Measurements from ENCODE around the gene FAM151B.
"Not testable (repeated sequence)": the region's sequence is repeated elsewhere in the genome, so short reads cannot be mapped to it uniquely, and the experiment has no call there.

FAM151B gene

GRCh38 chr5:80487829-80488721, at the start of gene FAM151B:
FAM151B (plus strand) TSS chr5:80488100; CDS start chr5:80488124, 24 bp downstream.
- Histone ChIP-seq H3K4me1 (ENCODE audit: control insufficient read depth, insufficient read depth, low read length) (peaks cover 8% of the 10 kb centered on the region), H3K36me3 (ENCODE audit: control insufficient read depth in 2 of 2, insufficient read depth in 2 of 2, low read length in 2 of 2) (peaks cover 0 to 2% of the 10 kb centered on the region in 2 donors), H3K27ac (ENCODE audit: low read length) (peak within 1 kb of the TSS; percentile 49), H3K27me3 (ENCODE audit: control insufficient read depth in 1 of 2, insufficient read depth in 2 of 2, low read length in 2 of 2) (no peaks in the 10 kb centered on the region), H3K9ac (ENCODE audit: low read length in 2 of 2) (peak within 1 kb of the TSS; percentile 59 to 76), H3K9me3 (ENCODE audit: control insufficient read depth in 2 of 2, low read length in 2 of 2) (peaks cover 0 to 3% of the 10 kb centered on the region in 2 donors), H3K4me3 (ENCODE audit: low read length in 2 of 2) (peak within 1 kb of the TSS; percentile 88 to 90)

- no peaks in the 10 kb centered on the region for H3K4me1 ChIP-seq (ENCODE audit: control insufficient read depth, insufficient read depth, low read length)
These were observed 49.2 kb upstream of the FAM151B start for GRCh38 chr5:80438739-80439138.

GRCh38 chr5:80439213-80439612, 48.7 kb upstream of the FAM151B start:
- Histone ChIP-seq H3K9me3 (ENCODE audit: control insufficient read depth in 2 of 2, low read length in 2 of 2) (no peaks in the 10 kb centered on the region), H3K4me1 (ENCODE audit: control insufficient read depth, insufficient read depth, low read length) (no peaks in the 10 kb centered on the region), H3K27ac (ENCODE audit: low read length) (no peak overlapping the region), H3K4me3 (ENCODE audit: low read length in 2 of 2) (no peak overlapping the region), H3K27me3 (ENCODE audit: control insufficient read depth in 1 of 2, insufficient read depth in 2 of 2, low read length in 2 of 2) (no peaks in the 10 kb centered on the region), H3K36me3 (ENCODE audit: control insufficient read depth in 2 of 2, insufficient read depth in 2 of 2, low read length in 2 of 2) (peaks cover 5 to 15% of the 10 kb centered on the region in 2 donors), H3K9ac (ENCODE audit: low read length in 2 of 2) (no peak overlapping the region)

More at GRCh38 chr5:80438739-80439138, 49.2 kb upstream of the FAM151B start:
- Histone ChIP-seq H3K4me3 (ENCODE audit: low read length in 2 of 2) (no peak overlapping the region), H3K9ac (ENCODE audit: low read length in 2 of 2) (no peak overlapping the region), H3K9me3 (ENCODE audit: control insufficient read depth in 2 of 2, low read length in 2 of 2) (no peaks in the 10 kb centered on the region), H3K27me3 (ENCODE audit: control insufficient read depth in 1 of 2, insufficient read depth in 2 of 2, low read length in 2 of 2) (no peaks in the 10 kb centered on the region), H3K27ac (ENCODE audit: low read length) (no peak overlapping the region), H3K36me3 (ENCODE audit: control insufficient read depth in 2 of 2, insufficient read depth in 2 of 2, low read length in 2 of 2) (peaks cover 5 to 15% of the 10 kb centered on the region in 2 donors)

- Histone ChIP-seq H3K36me3 (ENCODE audit: control insufficient read depth in 2 of 2, insufficient read depth in 2 of 2, low read length in 2 of 2) (peaks cover 9% of the 10 kb centered on the region in 2 donors), H3K9me3 (ENCODE audit: control insufficient read depth in 2 of 2, low read length in 2 of 2) (no peaks in the 10 kb centered on the region), H3K4me1 (ENCODE audit: control insufficient read depth, insufficient read depth, low read length) (no peaks in the 10 kb centered on the region), H3K27ac (ENCODE audit: low read length) (no peak overlapping the region), H3K4me3 (ENCODE audit: low read length in 2 of 2) (no peak overlapping the region), H3K27me3 (ENCODE audit: control insufficient read depth in 1 of 2, insufficient read depth in 2 of 2, low read length in 2 of 2) (no peaks in the 10 kb centered on the region), H3K9ac (ENCODE audit: low read length in 2 of 2) (no peak overlapping the region)
These were observed 45.2 kb upstream of the FAM151B start for GRCh38 chr5:80442742-80443141.

- H3K36me3 ChIP-seq (ENCODE audit: control insufficient read depth in 2 of 2, insufficient read depth in 2 of 2, low read length in 2 of 2), result peaks cover 7 to 19% of the 10 kb centered on the region in 2 donors
- H3K27me3 ChIP-seq (ENCODE audit: control insufficient read depth in 1 of 2, insufficient read depth in 2 of 2, low read length in 2 of 2), result no peaks in the 10 kb centered on the region
- H3K4me1 ChIP-seq (ENCODE audit: control insufficient read depth, insufficient read depth, low read length), result no peaks in the 10 kb centered on the region
- H3K9ac ChIP-seq (ENCODE audit: low read length in 2 of 2), result no peak overlapping the region
- no peaks in the 10 kb centered on the region for H3K9me3 ChIP-seq (ENCODE audit: control insufficient read depth in 2 of 2, low read length in 2 of 2)
- no peak overlapping the region for H3K27ac ChIP-seq (ENCODE audit: low read length)
- no peak overlapping the region for H3K4me3 ChIP-seq (ENCODE audit: low read length in 2 of 2)
These were observed 34.5 kb upstream of the FAM151B start for GRCh38 chr5:80453366-80453765.

- no peaks in the 10 kb centered on the region for H3K27me3 ChIP-seq (ENCODE audit: control insufficient read depth in 1 of 2, insufficient read depth in 2 of 2, low read length in 2 of 2)
- H3K27ac ChIP-seq (ENCODE audit: low read length), result no peak overlapping the region
- H3K9me3 ChIP-seq (ENCODE audit: control insufficient read depth in 2 of 2, low read length in 2 of 2), result no peaks in the 10 kb centered on the region
- no peaks in the 10 kb centered on the region for H3K4me1 ChIP-seq (ENCODE audit: control insufficient read depth, insufficient read depth, low read length)
- no peak overlapping the region for H3K4me3 ChIP-seq (ENCODE audit: low read length in 2 of 2)
- H3K9ac ChIP-seq (ENCODE audit: low read length in 2 of 2), result no peak overlapping the region
- peaks cover 6 to 22% of the 10 kb centered on the region in 2 donors for H3K36me3 ChIP-seq (ENCODE audit: control insufficient read depth in 2 of 2, insufficient read depth in 2 of 2, low read length in 2 of 2)
These were observed 24.6 kb upstream of the FAM151B start for GRCh38 chr5:80463269-80463668.

GRCh38 chr5:80466669-80467485, 21.0 kb upstream of the FAM151B start:
- no peak overlapping the region for H3K9ac ChIP-seq (ENCODE audit: low read length in 2 of 2)

GRCh38 chr5:80468131-80468530, 19.8 kb upstream of the FAM151B start:
- Histone ChIP-seq H3K36me3 (ENCODE audit: control insufficient read depth in 2 of 2, insufficient read depth in 2 of 2, low read length in 2 of 2) (peaks cover 8 to 26% of the 10 kb centered on the region in 2 donors), H3K27me3 (ENCODE audit: control insufficient read depth in 1 of 2, insufficient read depth in 2 of 2, low read length in 2 of 2) (no peaks in the 10 kb centered on the region), H3K4me3 (ENCODE audit: low read length in 2 of 2) (no peak overlapping the region), H3K4me1 (ENCODE audit: control insufficient read depth, insufficient read depth, low read length) (no peaks in the 10 kb centered on the region), H3K27ac (ENCODE audit: low read length) (no peak overlapping the region), H3K9me3 (ENCODE audit: control insufficient read depth in 2 of 2, low read length in 2 of 2) (peaks cover 0 to 3% of the 10 kb centered on the region in 2 donors), H3K9ac (ENCODE audit: low read length in 2 of 2) (no peak overlapping the region)

More at GRCh38 chr5:80466669-80467485, 21.0 kb upstream of the FAM151B start:
- no peak overlapping the region for H3K27ac ChIP-seq (ENCODE audit: low read length)
- H3K9me3 ChIP-seq (ENCODE audit: control insufficient read depth in 2 of 2, low read length in 2 of 2), result peaks cover 0 to 3% of the 10 kb centered on the region in 2 donors
- no peak overlapping the region for H3K4me3 ChIP-seq (ENCODE audit: low read length in 2 of 2)
- H3K27me3 ChIP-seq (ENCODE audit: control insufficient read depth in 1 of 2, insufficient read depth in 2 of 2, low read length in 2 of 2), result no peaks in the 10 kb centered on the region
- no peaks in the 10 kb centered on the region for H3K4me1 ChIP-seq (ENCODE audit: control insufficient read depth, insufficient read depth, low read length)
- peaks cover 8 to 23% of the 10 kb centered on the region in 2 donors for H3K36me3 ChIP-seq (ENCODE audit: control insufficient read depth in 2 of 2, insufficient read depth in 2 of 2, low read length in 2 of 2)

- H3K27ac ChIP-seq (ENCODE audit: low read length); H3K4me3 ChIP-seq (ENCODE audit: low read length in 2 of 2); H3K9me3 ChIP-seq (ENCODE audit: control insufficient read depth in 2 of 2, low read length in 2 of 2); H3K4me1 ChIP-seq (ENCODE audit: control insufficient read depth, insufficient read depth, low read length); H3K9ac ChIP-seq (ENCODE audit: low read length in 2 of 2); H3K27me3 ChIP-seq (ENCODE audit: control insufficient read depth in 1 of 2, insufficient read depth in 2 of 2, low read length in 2 of 2): not testable (repeated sequence)
- peaks cover 8 to 35% of the 10 kb centered on the region in 2 donors for H3K36me3 ChIP-seq (ENCODE audit: control insufficient read depth in 2 of 2, insufficient read depth in 2 of 2, low read length in 2 of 2)
These were observed 17.3 kb upstream of the FAM151B start for GRCh38 chr5:80470631-80471030.

GRCh38 chr5:80474929-80475328, 13.0 kb upstream of the FAM151B start:
- peaks cover 0 to 3% of the 10 kb centered on the region in 2 donors for H3K9me3 ChIP-seq (ENCODE audit: control insufficient read depth in 2 of 2, low read length in 2 of 2)

More at GRCh38 chr5:80474929-80475328, 13.0 kb upstream of the FAM151B start:
- H3K4me1 ChIP-seq (ENCODE audit: control insufficient read depth, insufficient read depth, low read length), result no peaks in the 10 kb centered on the region
- peaks cover 3 to 42% of the 10 kb centered on the region in 2 donors for H3K36me3 ChIP-seq (ENCODE audit: control insufficient read depth in 2 of 2, insufficient read depth in 2 of 2, low read length in 2 of 2)
- no peak overlapping the region for H3K9ac ChIP-seq (ENCODE audit: low read length in 2 of 2)
- H3K27ac ChIP-seq (ENCODE audit: low read length), result no peak overlapping the region
- no peak overlapping the region for H3K4me3 ChIP-seq (ENCODE audit: low read length in 2 of 2)
- no peaks in the 10 kb centered on the region for H3K27me3 ChIP-seq (ENCODE audit: control insufficient read depth in 1 of 2, insufficient read depth in 2 of 2, low read length in 2 of 2)

Data from stomach smooth muscle (tissue), 2 donors.